ENCODE data around the gene LMX1B.
"Not testable (repeated sequence)": the region's sequence is repeated elsewhere in the genome, so short reads cannot be mapped to it uniquely, and the experiment has no call there.

DNA sequence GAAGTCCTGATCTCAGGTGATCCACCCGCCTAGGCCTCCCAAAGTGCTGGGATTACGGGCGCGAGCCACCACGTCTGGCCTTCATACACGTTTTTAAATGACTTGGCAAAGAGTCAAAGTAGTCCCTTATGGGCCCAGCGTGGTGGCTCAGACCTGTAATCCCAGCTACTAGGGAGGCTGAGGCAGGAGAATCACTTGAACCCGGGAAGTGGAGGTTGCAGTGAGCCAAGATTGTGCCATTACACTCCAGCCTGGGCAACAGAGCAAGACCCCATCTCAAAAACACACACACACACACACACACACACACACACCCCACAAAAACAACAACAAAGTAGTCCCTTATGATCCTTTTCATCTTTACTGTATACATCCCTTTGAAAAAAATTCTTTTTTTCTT lies 116.9 kb downstream of the LMX1B start:
- TF ChIP-seq, protein P1, sequence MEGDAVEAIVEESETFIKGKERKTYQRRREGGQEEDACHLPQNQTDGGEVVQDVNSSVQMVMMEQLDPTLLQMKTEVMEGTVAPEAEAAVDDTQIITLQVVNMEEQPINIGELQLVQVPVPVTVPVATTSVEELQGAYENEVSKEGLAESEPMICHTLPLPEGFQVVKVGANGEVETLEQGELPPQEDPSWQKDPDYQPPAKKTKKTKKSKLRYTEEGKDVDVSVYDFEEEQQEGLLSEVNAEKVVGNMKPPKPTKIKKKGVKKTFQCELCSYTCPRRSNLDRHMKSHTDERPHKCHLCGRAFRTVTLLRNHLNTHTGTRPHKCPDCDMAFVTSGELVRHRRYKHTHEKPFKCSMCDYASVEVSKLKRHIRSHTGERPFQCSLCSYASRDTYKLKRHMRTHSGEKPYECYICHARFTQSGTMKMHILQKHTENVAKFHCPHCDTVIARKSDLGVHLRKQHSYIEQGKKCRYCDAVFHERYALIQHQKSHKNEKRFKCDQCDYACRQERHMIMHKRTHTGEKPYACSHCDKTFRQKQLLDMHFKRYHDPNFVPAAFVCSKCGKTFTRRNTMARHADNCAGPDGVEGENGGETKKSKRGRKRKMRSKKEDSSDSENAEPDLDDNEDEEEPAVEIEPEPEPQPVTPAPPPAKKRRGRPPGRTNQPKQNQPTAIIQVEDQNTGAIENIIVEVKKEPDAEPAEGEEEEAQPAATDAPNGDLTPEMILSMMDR (IDR thresholded peaks at IDR 0.05) = not testable (repeated sequence)
- TF ChIP-seq ZFX (IDR thresholded peaks at IDR 0.05; ENCODE audit: borderline replicate concordance) = not testable (repeated sequence)
